ENCODE results near the gene ARHGAP4. TPM values are rescaled to one million over a fixed set of nuclear protein-coding genes. Genes with fewer than 3 reads are reported as not detected.

ARHGAP4 gene
- total and polyA plus RNA-seq, 2 donors from 2014 or later, result 38.3 to 73.0 TPM

GRCh38 chrX:153960786-153961185 lies 34.7 kb upstream of the ARHGAP4 start:
- DNase-seq (no peak), FAIRE-seq (no peak)
- no peak overlapping the region for H3K4me3 ChIP-seq (ENCODE audit: low read length in 3 of 3)
- intact Hi-C loops (cut with DNase I), result no loop called here
- H3K9me3 ChIP-seq (ENCODE audit: control insufficient read depth in 2 of 3, insufficient read depth in 1 of 3, low read length in 3 of 3), result no peaks in the 10 kb centered on the region
- TF ChIP-seq CTCF (IDR thresholded peaks at IDR 0.05; ENCODE audit: borderline replicate concordance, extremely low read depth, insufficient read depth), result no peak
- peaks cover 0 to 2% (median 0%) of the 10 kb centered on the region in 3 donors for H3K4me1 ChIP-seq (ENCODE audit: control insufficient read depth in 2 of 3, insufficient read depth in 2 of 3, low read depth in 1 of 3, low read length in 3 of 3)
- H3K27ac ChIP-seq (ENCODE audit: low read depth in 2 of 2, low read length in 2 of 2), result no peak overlapping the region
- no peak overlapping the region for H3K9ac ChIP-seq (ENCODE audit: low read length in 3 of 3)
- H3K27me3 ChIP-seq (ENCODE audit: control insufficient read depth, insufficient read depth, low read length), result no peaks in the 10 kb centered on the region
- H3K36me3 ChIP-seq (ENCODE audit: control insufficient read depth in 2 of 3, insufficient read depth in 3 of 3, low read length in 3 of 3), result peaks cover 4 to 26% (median 22%) of the 10 kb centered on the region in 3 donors

GRCh38 chrX:153960077-153960476 lies 34.0 kb upstream of the ARHGAP4 start:
- no peak for TF ChIP-seq CTCF (IDR thresholded peaks at IDR 0.05; ENCODE audit: borderline replicate concordance, extremely low read depth, insufficient read depth)
- intact Hi-C loops (cut with DNase I), result no loop called here
- FAIRE-seq (no peak), DNase-seq (no peak)
- no peak overlapping the region for H3K27ac ChIP-seq (ENCODE audit: low read depth in 2 of 2, low read length in 2 of 2)
- H3K4me1 ChIP-seq (ENCODE audit: control insufficient read depth in 2 of 3, insufficient read depth in 2 of 3, low read depth in 1 of 3, low read length in 3 of 3), result no peaks in the 10 kb centered on the region
- no peaks in the 10 kb centered on the region for H3K9me3 ChIP-seq (ENCODE audit: control insufficient read depth in 2 of 3, insufficient read depth in 1 of 3, low read length in 3 of 3)
- no peak overlapping the region for H3K9ac ChIP-seq (ENCODE audit: low read length in 3 of 3)
- no peaks in the 10 kb centered on the region for H3K27me3 ChIP-seq (ENCODE audit: control insufficient read depth, insufficient read depth, low read length)
- no peak overlapping the region for H3K4me3 ChIP-seq (ENCODE audit: low read length in 3 of 3)
- H3K36me3 ChIP-seq (ENCODE audit: control insufficient read depth in 2 of 3, insufficient read depth in 3 of 3, low read length in 3 of 3), result peaks cover 4 to 32% (median 22%) of the 10 kb centered on the region in 3 donors

GRCh38 chrX:153959649-153960048 lies 33.6 kb upstream of the ARHGAP4 start:
- Histone ChIP-seq H3K36me3 (ENCODE audit: control insufficient read depth in 2 of 3, insufficient read depth in 3 of 3, low read length in 3 of 3) (peaks cover 4 to 32% (median 22%) of the 10 kb centered on the region in 3 donors), H3K9ac (ENCODE audit: low read length in 3 of 3) (no peak overlapping the region), H3K4me1 (ENCODE audit: control insufficient read depth in 2 of 3, insufficient read depth in 2 of 3, low read depth in 1 of 3, low read length in 3 of 3) (no peaks in the 10 kb centered on the region), H3K4me3 (ENCODE audit: low read length in 3 of 3) (no peak overlapping the region), H3K27ac (ENCODE audit: low read depth in 2 of 2, low read length in 2 of 2) (no peak overlapping the region), H3K9me3 (ENCODE audit: control insufficient read depth in 2 of 3, insufficient read depth in 1 of 3, low read length in 3 of 3) (no peaks in the 10 kb centered on the region), H3K27me3 (ENCODE audit: control insufficient read depth, insufficient read depth, low read length) (no peaks in the 10 kb centered on the region)
- intact Hi-C loops (cut with DNase I), result loop anchor here (10.0 kb wide), 1 partner anchor 195 kb away; the partner anchor contains the start of gene PLXNB3
- DNase-seq (no peak), FAIRE-seq (no peak)
- TF ChIP-seq CTCF (IDR thresholded peaks at IDR 0.05; ENCODE audit: borderline replicate concordance, extremely low read depth, insufficient read depth), result no peak

GRCh38 chrX:153958605-153959004 lies 32.5 kb upstream of the ARHGAP4 start:
- H3K9me3 ChIP-seq (ENCODE audit: control insufficient read depth in 2 of 3, insufficient read depth in 1 of 3, low read length in 3 of 3), result no peaks in the 10 kb centered on the region
- intact Hi-C loops (cut with DNase I), result loop anchor here (10.0 kb wide), 1 partner anchor 194 kb away; the partner anchor contains the start of gene PLXNB3
- H3K36me3 ChIP-seq (ENCODE audit: control insufficient read depth in 2 of 3, insufficient read depth in 3 of 3, low read length in 3 of 3), result peaks cover 4 to 32% (median 22%) of the 10 kb centered on the region in 3 donors
- no peak for TF ChIP-seq CTCF (IDR thresholded peaks at IDR 0.05; ENCODE audit: borderline replicate concordance, extremely low read depth, insufficient read depth)
- H3K4me1 ChIP-seq (ENCODE audit: control insufficient read depth in 2 of 3, insufficient read depth in 2 of 3, low read depth in 1 of 3, low read length in 3 of 3), result no peaks in the 10 kb centered on the region
- FAIRE-seq, result no peak
- H3K9ac ChIP-seq (ENCODE audit: low read length in 3 of 3), result no peak overlapping the region
- DNase-seq, result no peak
- H3K27me3 ChIP-seq (ENCODE audit: control insufficient read depth, insufficient read depth, low read length), result no peaks in the 10 kb centered on the region
- H3K27ac ChIP-seq (ENCODE audit: low read depth in 2 of 2, low read length in 2 of 2), result no peak overlapping the region
- H3K4me3 ChIP-seq (ENCODE audit: low read length in 3 of 3), result no peak overlapping the region

Data from kidney (tissue), 14 donors.